Gastroesophageal sphincter (tissue), 3 donors: ENCODE measurements around the gene GPR17.

Source experiments
- POLR2A ChIP-seq, 2 donors: fragments of 450-650 bp; IDR thresholded peaks; one replicate each; pipeline ENCODE4 v1.6.1; 2017; ENCODE audit warnings: antibody characterized with exemption in 2 of 2, mild to moderate bottlenecking in 2 of 2, moderate library complexity in 1 of 2
- TF ChIP-seq, protein P1 (sequence below), 4 experiments: fragments of 200-600 bp in 2 of 4; fragments of 450-650 bp in 2 of 4; sonication (generic) in 1 of 4; IDR thresholded peaks; one replicate each; pipeline ENCODE4 v1.5.1; 2017 to 2019; ENCODE audit warnings: antibody characterized with exemption in 4 of 4, mild to moderate bottlenecking in 2 of 4, moderate library complexity in 2 of 4

DNA sequence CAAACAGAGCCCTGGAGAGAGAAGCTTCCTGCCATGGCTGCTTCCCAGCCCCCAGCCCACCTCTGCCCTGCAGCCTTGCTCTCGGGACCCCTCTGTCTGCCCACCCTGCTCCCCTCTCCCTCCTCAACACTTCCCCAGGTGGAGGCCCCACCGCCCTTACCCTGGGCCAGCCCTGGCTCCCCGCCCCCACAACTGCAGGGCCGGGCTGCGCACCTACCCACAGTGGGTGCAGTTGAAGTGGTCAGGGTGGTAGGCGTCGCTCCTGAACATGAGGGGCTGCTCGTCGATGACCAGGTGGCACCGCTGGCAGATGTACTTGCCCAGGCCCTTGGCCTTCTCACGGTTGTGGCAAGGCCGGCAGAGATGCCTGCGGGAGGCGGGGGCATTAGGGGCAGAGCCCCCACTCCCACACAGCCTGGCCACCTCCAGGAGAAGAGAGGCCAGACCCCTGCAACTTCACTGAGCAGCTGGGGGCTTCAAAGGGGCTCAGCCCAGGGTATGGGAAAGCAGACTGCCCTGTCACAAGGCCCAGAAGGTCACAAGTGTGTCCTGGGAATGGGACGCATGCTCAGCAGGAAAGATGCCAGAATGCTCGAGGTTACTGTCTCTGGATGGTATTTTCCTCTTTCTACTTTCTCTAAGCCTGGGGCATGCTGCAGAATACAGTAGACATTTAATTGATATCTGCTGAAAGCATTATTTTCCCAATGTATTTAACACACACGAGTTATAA is 3.1 kb upstream of the GPR17 start:
- no peak for TF ChIP-seq POLR2A (IDR thresholded peaks at IDR 0.05)
- TF ChIP-seq, protein P1, sequence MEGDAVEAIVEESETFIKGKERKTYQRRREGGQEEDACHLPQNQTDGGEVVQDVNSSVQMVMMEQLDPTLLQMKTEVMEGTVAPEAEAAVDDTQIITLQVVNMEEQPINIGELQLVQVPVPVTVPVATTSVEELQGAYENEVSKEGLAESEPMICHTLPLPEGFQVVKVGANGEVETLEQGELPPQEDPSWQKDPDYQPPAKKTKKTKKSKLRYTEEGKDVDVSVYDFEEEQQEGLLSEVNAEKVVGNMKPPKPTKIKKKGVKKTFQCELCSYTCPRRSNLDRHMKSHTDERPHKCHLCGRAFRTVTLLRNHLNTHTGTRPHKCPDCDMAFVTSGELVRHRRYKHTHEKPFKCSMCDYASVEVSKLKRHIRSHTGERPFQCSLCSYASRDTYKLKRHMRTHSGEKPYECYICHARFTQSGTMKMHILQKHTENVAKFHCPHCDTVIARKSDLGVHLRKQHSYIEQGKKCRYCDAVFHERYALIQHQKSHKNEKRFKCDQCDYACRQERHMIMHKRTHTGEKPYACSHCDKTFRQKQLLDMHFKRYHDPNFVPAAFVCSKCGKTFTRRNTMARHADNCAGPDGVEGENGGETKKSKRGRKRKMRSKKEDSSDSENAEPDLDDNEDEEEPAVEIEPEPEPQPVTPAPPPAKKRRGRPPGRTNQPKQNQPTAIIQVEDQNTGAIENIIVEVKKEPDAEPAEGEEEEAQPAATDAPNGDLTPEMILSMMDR (IDR thresholded peaks at IDR 0.05) = no peak
